MCF 10A (cell line): ENCODE measurements around the gene FBXO2. TPM values are rescaled to one million over a fixed set of nuclear protein-coding genes. Genes with fewer than 3 reads are reported as not detected.

ENCODE experiments used
- BruUV-seq: library from RNA; stranded (reverse); fragments of 400-500 nt; replicated peaks from 2 replicates; lab custom pipeline; 2021; lab: Mats Ljungman, UMichigan
- CTCF ChIA-PET: fragments of 300-600 bp; sonication (Branson Sonifier 250); formaldehyde crosslinking; extraction: SDS; loops from one replicate; lab custom pipeline; 2021; ENCODE audit warnings: antibody characterized with exemption, inconsistent platforms; lab: Yijun Ruan, JAX
- POLR2A ChIA-PET: fragments of 300-600, 350-650 bp; sonication (Branson Sonifier 250); formaldehyde crosslinking; extraction: SDS; loops from one replicate; lab custom pipeline; 2020; ENCODE audit warnings: antibody characterized with exemption, inconsistent platforms; lab: Yijun Ruan, JAX
- DNase-seq: peaks from one replicate; pipeline ENCODE4 v3.0.0-alpha.2; 2018; ENCODE audit not compliant: unreplicated experiment
- H3K27ac Mint-ChIP-seq: one replicate; pipeline ENCODE4 v1.8.0; 2022; ENCODE audit warnings: mild to moderate bottlenecking, low read depth, mixed read lengths; ENCODE audit not compliant: unreplicated experiment
- H3K27me3 Mint-ChIP-seq: one replicate; pipeline ENCODE4 v1.8.0; 2022; ENCODE audit warnings: mixed read lengths; ENCODE audit not compliant: insufficient read depth, unreplicated experiment
- H3K36me3 Mint-ChIP-seq: one replicate; pipeline ENCODE4 v1.8.0; 2022; ENCODE audit warnings: mild to moderate bottlenecking, moderate library complexity, mixed read lengths; ENCODE audit not compliant: insufficient read depth, unreplicated experiment
- H3K4me1 Mint-ChIP-seq: one replicate; pipeline ENCODE4 v1.8.0; 2022; ENCODE audit warnings: mixed read lengths; ENCODE audit not compliant: insufficient read depth, unreplicated experiment
- H3K4me3 Mint-ChIP-seq: one replicate; pipeline ENCODE4 v1.8.0; 2022; ENCODE audit warnings: mild to moderate bottlenecking, moderate library complexity, mixed read lengths; ENCODE audit not compliant: unreplicated experiment
- H3K9me3 Mint-ChIP-seq: one replicate; pipeline ENCODE4 v1.8.0; 2022; ENCODE audit warnings: mixed read lengths; ENCODE audit not compliant: unreplicated experiment
- intact Hi-C: fragments of 100-400 bp; cut with micrococcal nuclease; formaldehyde crosslinking; loops from 2 replicates; pipeline ENCODE4 v1.14.1; 2022
- total RNA-seq: library from RNA; stranded (reverse); gene quantifications from 2 replicates; pipeline ENCODE4 v1.2.3, GENCODE V29; 2022
- TF ChIP-seq, protein P1 (sequence below): fragments of 200-600 bp; IDR thresholded peaks from one replicate; pipeline ENCODE4 v1.8.0; 2022; ENCODE audit warnings: antibody characterized with exemption, mild to moderate bottlenecking; ENCODE audit not compliant: unreplicated experiment

FBXO2 gene
- total RNA-seq, 1 experiment from 2014 or later: 5.3 TPM

DNA sequence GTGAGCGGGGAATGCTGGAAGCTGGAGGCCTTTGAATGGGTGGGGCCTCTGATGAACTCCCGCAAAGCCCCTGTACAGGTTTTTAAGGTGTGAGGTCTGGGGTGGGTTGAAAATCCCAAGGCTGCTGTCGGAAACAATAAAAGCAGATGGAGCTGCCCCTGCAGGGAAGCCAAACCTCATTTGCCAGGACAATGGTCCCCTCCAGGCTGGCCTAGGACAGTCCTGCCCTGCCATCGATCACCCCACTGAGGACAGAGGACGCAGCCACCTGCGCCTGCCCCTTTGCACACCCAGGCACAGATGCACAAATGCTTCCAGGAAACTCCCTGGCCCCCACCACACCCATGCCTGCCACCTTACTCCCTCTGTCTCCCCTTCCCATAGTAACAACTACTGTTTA, 41.6 kb upstream of the FBXO2 start:
- POLR2A ChIA-PET: interaction anchor here (0.5 to 1.5 kb wide), 3 partner anchors 10 to 213 kb away, joined by 3 to 5 read pairs (median 3); partner anchors contain the start of gene FBXO6
- BruUV-seq: no TSS peak
- TF ChIP-seq, protein P1, sequence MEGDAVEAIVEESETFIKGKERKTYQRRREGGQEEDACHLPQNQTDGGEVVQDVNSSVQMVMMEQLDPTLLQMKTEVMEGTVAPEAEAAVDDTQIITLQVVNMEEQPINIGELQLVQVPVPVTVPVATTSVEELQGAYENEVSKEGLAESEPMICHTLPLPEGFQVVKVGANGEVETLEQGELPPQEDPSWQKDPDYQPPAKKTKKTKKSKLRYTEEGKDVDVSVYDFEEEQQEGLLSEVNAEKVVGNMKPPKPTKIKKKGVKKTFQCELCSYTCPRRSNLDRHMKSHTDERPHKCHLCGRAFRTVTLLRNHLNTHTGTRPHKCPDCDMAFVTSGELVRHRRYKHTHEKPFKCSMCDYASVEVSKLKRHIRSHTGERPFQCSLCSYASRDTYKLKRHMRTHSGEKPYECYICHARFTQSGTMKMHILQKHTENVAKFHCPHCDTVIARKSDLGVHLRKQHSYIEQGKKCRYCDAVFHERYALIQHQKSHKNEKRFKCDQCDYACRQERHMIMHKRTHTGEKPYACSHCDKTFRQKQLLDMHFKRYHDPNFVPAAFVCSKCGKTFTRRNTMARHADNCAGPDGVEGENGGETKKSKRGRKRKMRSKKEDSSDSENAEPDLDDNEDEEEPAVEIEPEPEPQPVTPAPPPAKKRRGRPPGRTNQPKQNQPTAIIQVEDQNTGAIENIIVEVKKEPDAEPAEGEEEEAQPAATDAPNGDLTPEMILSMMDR: no peak
- Mint-ChIP-seq H3K27ac (no peak overlapping the region), H3K9me3 (no peaks in the 10 kb centered on the region), H3K4me1 (peaks cover 18% of the 10 kb centered on the region), H3K36me3 (no peaks in the 10 kb centered on the region), H3K27me3 (peaks cover 30% of the 10 kb centered on the region), H3K4me3 (no peak overlapping the region)
- no peak for DNase-seq
- intact Hi-C loops: no loop called here
- CTCF ChIA-PET: interaction anchor here (1.6 kb wide), 1 partner anchor 24 kb away, joined by 7 read pairs; no protein-coding TSS in a partner anchor

DNA sequence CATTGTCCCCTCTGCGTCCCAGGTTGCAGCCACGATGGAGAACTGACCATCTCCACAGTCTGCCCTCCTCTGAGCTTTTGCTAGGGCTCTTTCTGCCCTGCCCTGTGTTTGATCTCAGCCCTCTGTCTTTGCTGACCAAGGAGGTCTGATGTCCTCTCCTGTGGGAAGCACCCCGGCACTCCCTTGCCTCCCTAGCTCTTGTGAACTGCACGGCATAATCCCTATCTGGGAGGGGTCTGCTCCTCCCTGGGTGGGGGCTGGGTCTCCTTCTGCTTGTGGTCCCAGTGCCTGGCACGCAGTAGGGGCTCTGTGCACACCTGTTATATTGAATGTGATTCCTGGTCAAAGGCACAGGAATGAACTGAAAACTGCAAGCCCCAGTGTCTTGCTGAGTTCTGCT, 39.7 kb upstream of the FBXO2 start:
- TF ChIP-seq, protein P1: no peak
- Mint-ChIP-seq H3K4me3 (no peak overlapping the region), H3K36me3 (no peaks in the 10 kb centered on the region), H3K27me3 (peaks cover 47% of the 10 kb centered on the region), H3K4me1 (peaks cover 18% of the 10 kb centered on the region), H3K27ac (no peak overlapping the region), H3K9me3 (no peaks in the 10 kb centered on the region)
- BruUV-seq: no TSS peak
- ChIA-PET CTCF (interaction anchor here (1.1 to 1.8 kb wide), 2 partner anchors 17 to 656 kb away, joined by 3 to 4 read pairs; no protein-coding TSS in a partner anchor), POLR2A (interaction anchor here (0.7 to 1.3 kb wide), 3 partner anchors 40 to 47 kb away, joined by 3 read pairs; no protein-coding TSS in a partner anchor)
- intact Hi-C loops: no loop called here
- DNase-seq: no peak

DNA sequence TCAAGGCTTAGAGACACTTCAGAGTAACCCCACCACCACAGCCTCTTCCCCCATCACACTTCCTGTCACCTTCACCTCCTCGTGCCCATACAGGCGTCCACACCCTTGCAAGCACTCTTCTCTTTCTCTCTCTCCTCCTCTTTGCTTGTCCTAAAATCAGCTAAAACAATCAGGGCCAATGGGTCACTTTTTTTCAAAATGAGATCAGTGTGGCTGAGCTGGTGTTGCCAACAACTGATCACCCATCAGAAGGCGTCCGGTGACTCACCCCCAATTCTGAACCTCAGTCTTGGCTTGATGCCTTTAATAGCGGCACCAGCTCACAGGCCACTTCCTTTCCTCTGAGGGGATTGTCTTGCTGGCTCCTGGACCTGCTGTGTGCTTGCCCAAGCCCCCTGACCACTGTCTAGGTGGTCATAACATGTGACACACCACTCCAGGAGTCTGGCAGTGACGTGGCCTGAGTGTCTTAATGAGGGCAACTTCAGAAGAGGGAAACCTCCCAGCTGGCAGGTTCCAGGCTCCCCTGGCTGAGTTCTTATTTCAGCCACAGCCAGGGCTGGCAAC, 38.9 kb upstream of the FBXO2 start:
- H3K4me3 Mint-ChIP-seq: peak overlapping the region; percentile 2
- no TSS peak for BruUV-seq
- CTCF ChIA-PET: interaction anchor here (1.8 kb wide), 1 partner anchor 18 kb away, joined by 4 read pairs; no protein-coding TSS in a partner anchor
- intact Hi-C loops: no loop called here
- no peak overlapping the region for H3K27ac Mint-ChIP-seq
- peaks cover 18% of the 10 kb centered on the region for H3K4me1 Mint-ChIP-seq
- DNase-seq: peak; percentile 90
- H3K27me3 Mint-ChIP-seq: peaks cover 47% of the 10 kb centered on the region
- H3K9me3 Mint-ChIP-seq: no peaks in the 10 kb centered on the region
- TF ChIP-seq, protein P1: no peak
- POLR2A ChIA-PET: interaction anchor here (0.6 to 1.3 kb wide), 7 partner anchors 10 to 656 kb away, joined by 3 to 4 read pairs (median 3); no protein-coding TSS in a partner anchor
- no peaks in the 10 kb centered on the region for H3K36me3 Mint-ChIP-seq

DNA sequence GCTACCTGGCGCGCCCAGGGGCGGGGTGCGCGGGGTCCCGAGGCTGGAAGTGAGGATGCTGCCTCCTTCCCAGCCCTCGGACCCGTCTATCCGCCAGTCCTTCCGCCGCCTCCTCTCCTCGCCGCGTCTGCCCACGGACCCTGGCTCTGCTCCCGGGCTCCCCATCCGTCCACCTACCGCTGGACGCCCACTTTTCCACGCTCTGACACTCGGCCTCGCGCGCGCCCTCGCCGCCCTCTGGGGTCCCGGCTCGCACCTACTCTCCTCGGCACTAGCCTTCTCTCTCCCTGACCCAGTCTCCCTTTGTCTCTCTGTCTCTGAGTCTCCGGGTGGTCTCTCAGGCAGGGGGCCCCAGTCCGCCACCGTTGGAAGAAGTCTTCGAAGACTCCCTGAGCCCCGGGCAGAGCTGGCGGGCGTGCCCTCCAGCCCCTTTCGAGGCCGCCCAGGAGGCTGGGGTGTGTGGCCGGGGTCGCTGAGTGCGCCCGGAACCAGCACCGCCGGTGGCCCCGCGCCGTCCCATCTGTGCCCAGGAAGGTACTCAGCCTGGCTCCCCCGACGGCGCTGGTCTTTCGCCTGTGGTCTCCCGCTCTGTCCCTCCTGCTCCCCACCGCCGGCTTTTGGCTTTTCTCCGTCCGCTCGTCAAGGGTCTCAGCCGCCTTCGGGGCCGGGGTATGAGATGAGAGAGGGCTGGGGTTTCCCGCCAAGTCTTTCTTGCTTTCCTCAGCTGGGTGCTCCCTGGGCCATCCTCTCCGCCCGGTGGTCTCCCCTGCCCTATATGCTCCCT, 37.9 kb upstream of the FBXO2 start:
- no TSS peak for BruUV-seq
- CTCF ChIA-PET: no interaction called here
- Mint-ChIP-seq H3K4me3 (peak overlapping the region; percentile 65), H3K27ac (peak overlapping the region; percentile 63), H3K4me1 (peaks cover 18% of the 10 kb centered on the region), H3K36me3 (no peaks in the 10 kb centered on the region), H3K27me3 (peaks cover 47% of the 10 kb centered on the region), H3K9me3 (no peaks in the 10 kb centered on the region)
- POLR2A ChIA-PET: no interaction called here
- intact Hi-C loops: no loop called here
- TF ChIP-seq, protein P1: no peak
- no peak for DNase-seq
